GM12878 (cell line): ENCODE data around the gene GYG2. TPM values are rescaled to one million over a fixed set of nuclear protein-coding genes. Genes with fewer than 3 reads are reported as not detected.

Source experiments
- ATAC-seq: fragments of 200-7000 bp; cut with Tn5 transposase; 3 replicates; pipeline ENCODE4 v1.9.1; 2020; ENCODE audit warnings: mild to moderate bottlenecking, moderate library complexity
- BruUV-seq: library from RNA; stranded (reverse); fragments of 400-500 nt; replicated peaks from 2 replicates; lab custom pipeline; 2021; lab: Mats Ljungman, UMichigan
- CTCF ChIA-PET: fragments of 300-600 bp; sonication (Branson Sonifier 250); formaldehyde crosslinking; extraction: SDS; loops from one replicate; lab custom pipeline; 2021; ENCODE audit warnings: inconsistent platforms; lab: Yijun Ruan, JAX
- POLR2A ChIA-PET: fragments of 350-600 bp; formaldehyde crosslinking; extraction: SDS; loops from one replicate; lab custom pipeline; 2021; ENCODE audit warnings: inconsistent platforms; lab: Charles Lee
- RAD21 ChIA-PET: fragments of 300-600 bp; sonication (Branson Sonifier 250); formaldehyde crosslinking; loops from one replicate; lab custom pipeline; 2023; ENCODE audit warnings: antibody characterized with exemption; ENCODE audit not compliant: unreplicated experiment; lab: Charles Lee
- SMC1A ChIA-PET: fragments of 300-600 bp; sonication (Branson Sonifier 250); formaldehyde crosslinking; loops from one replicate; lab custom pipeline; 2023; ENCODE audit not compliant: unreplicated experiment, uncharacterized antibody; lab: Charles Lee
- DNase-seq: peaks from one replicate; pipeline ENCODE4 v3.0.0-alpha.2; 2011; ENCODE audit warnings: low read depth, low spot score
- FAIRE-seq: peaks from 3 replicates; lab custom pipeline; 2011; peaks lifted over from hg19 to GRCh38; lab: Jason Lieb, UNC
- H2AFZ ChIP-seq: 2 replicates; pipeline ENCODE4 v1.6.0; 2011; ENCODE audit warnings: low read depth, low read length, control low read depth; ENCODE audit not compliant: control insufficient read depth
- H3K27ac ChIP-seq: 2 replicates; pipeline ENCODE4 v1.5.1; 2011; ENCODE audit warnings: control low read depth; ENCODE audit not compliant: control insufficient read depth, insufficient read depth
- H3K27me3 ChIP-seq, 2 experiments: replicated peaks in 1 of 2; 2 replicates each; pipeline versions ENCODE4 v1.6.0 to v1.6.1; 2011; ENCODE audit warnings: low read length in 1 of 2; ENCODE audit not compliant: control insufficient read depth in 2 of 2, insufficient read depth in 2 of 2
- H3K36me3 ChIP-seq, 2 experiments: 2 replicates each; pipeline ENCODE4 v1.5.1; 2011; ENCODE audit warnings: low read length in 1 of 2; ENCODE audit not compliant: control insufficient read depth in 2 of 2, insufficient read depth in 2 of 2
- H3K4me1 ChIP-seq: 2 replicates; pipeline ENCODE4 v1.6.1; 2011; ENCODE audit warnings: mild to moderate bottlenecking, low read length, moderate library complexity, mixed read lengths; ENCODE audit not compliant: control insufficient read depth, insufficient read depth
- H3K4me2 ChIP-seq: 2 replicates; pipeline ENCODE4 v1.6.0; 2011; ENCODE audit warnings: control low read depth; ENCODE audit not compliant: control insufficient read depth, insufficient read depth
- H3K4me3 ChIP-seq: fragments of 200-600 bp; sonication (generic); 2 replicates; pipeline ENCODE4 v1.5.1; 2016
- H3K79me2 ChIP-seq: 2 replicates; pipeline ENCODE4 v1.6.0; 2011; ENCODE audit warnings: low read length; ENCODE audit not compliant: control insufficient read depth, insufficient read depth
- H3K9ac ChIP-seq: 2 replicates; pipeline ENCODE4 v1.8.0; 2011; ENCODE audit warnings: low read length, control low read depth, mixed read lengths; ENCODE audit not compliant: control insufficient read depth, insufficient read depth
- H3K9me3 ChIP-seq: replicated peaks from 3 replicates; pipeline ENCODE4 v1.5.1; 2011; ENCODE audit warnings: mild to moderate bottlenecking, low read length; ENCODE audit not compliant: control insufficient read depth, insufficient read depth
- H4K20me1 ChIP-seq: 2 replicates; pipeline ENCODE4 v1.6.0; 2011; ENCODE audit not compliant: control insufficient read depth, insufficient read depth
- CREM ChIP-seq: IDR thresholded peaks from 2 replicates; pipeline ENCODE4 v1.6.1; 2014; ENCODE audit warnings: antibody characterized with exemption, low read depth
- HDAC2 ChIP-seq: fragments of 200-600 bp; sonication (generic); IDR thresholded peaks from 2 replicates; pipeline ENCODE4 v1.6.1; 2017
- HDAC6 ChIP-seq: fragments of 200-600 bp; sonication (generic); IDR thresholded peaks from one replicate; pipeline ENCODE4 v1.8.0; 2017; ENCODE audit warnings: antibody characterized with exemption; ENCODE audit not compliant: unreplicated experiment
- HDGF ChIP-seq: fragments of 450-650 bp; IDR thresholded peaks from 2 replicates; pipeline ENCODE4 v1.6.1; 2016; ENCODE audit warnings: antibody characterized with exemption
- RAD21 ChIP-seq: IDR thresholded peaks from 2 replicates; pipeline ENCODE4 v1.6.1; 2011; ENCODE audit warnings: mild to moderate bottlenecking, low read depth, low read length, moderate library complexity; ENCODE audit not compliant: insufficient read depth
- SIX5 ChIP-seq: IDR thresholded peaks from 2 replicates; pipeline ENCODE4 v1.6.1; 2011; ENCODE audit warnings: mild to moderate bottlenecking, low read depth, low read length, moderate library complexity; ENCODE audit not compliant: severe bottlenecking
- ZZZ3 ChIP-seq: IDR thresholded peaks from 2 replicates; pipeline ENCODE4 v1.6.1; 2011; ENCODE audit warnings: low read depth; ENCODE audit not compliant: control insufficient read depth, insufficient read length
- WGBS: methylation state at CpG from one replicate; pipeline ENCODE4 v1.1.6; 2016; ENCODE audit warnings: low lambda C conversion rate; ENCODE audit not compliant: insufficient replicate concordance, insufficient coverage; ENCODE audit errors: missing lambda C conversion rate; 5-methylcytosine and 5-hydroxymethylcytosine counted together
- in situ Hi-C: fragments of 300-500 bp; cut with MboI; formaldehyde crosslinking; loops from 9 replicates; pipeline ENCODE4 v1.14.3; 2018; ENCODE audit warnings: mixed read lengths
- intact Hi-C: fragments of 100-400 bp; cut with micrococcal nuclease; formaldehyde crosslinking; loops from one replicate; pipeline ENCODE4 v1.14.2; 2022; ENCODE audit not compliant: unreplicated experiment
- polyA plus RNA-seq, 11 experiments: library from polyadenylated mRNA; depleted of rRNA in 4 of 11; unstranded in 6 of 11; stranded (reverse) in 5 of 11; fragments of >200 nt; fragmentation: Nextera tagmentation in 4 of 11; fragmentation: Illumina TruSeq in 1 of 11; extraction: Ambion mirVana in 4 of 11; extraction: Trizol in 1 of 11; gene quantifications; 1 replicate in 1 of 11; 2 replicates in 10 of 11; pipeline versions ENCODE4 v1.2.1 to v1.2.3, GENCODE V29; 2011 to 2016; ENCODE audit warnings: inconsistent platforms in 2 of 11, missing spikeins in 2 of 11, low read depth in 1 of 11
- total RNA-seq, 4 experiments: library from RNA; depleted of rRNA in 3 of 4; stranded (reverse); fragments of >200 nt in 3 of 4; fragmentation: Illumina TruSeq in 1 of 4; extraction: Trizol in 1 of 4; gene quantifications; 2 replicates each; pipeline versions ENCODE4 v1.2.1 to v1.2.3, GENCODE V29; 2013 to 2021
- TF ChIP-seq, protein P1 (sequence below): fragments of 450-650 bp; IDR thresholded peaks from 2 replicates; pipeline ENCODE4 v1.6.1; 2018; ENCODE audit warnings: borderline replicate concordance, mild to moderate bottlenecking; ENCODE audit not compliant: partially characterized antibody
- TF ChIP-seq, protein P2 (sequence below), 3 experiments: IDR thresholded peaks in 2 of 3; conservative IDR thresholded peaks in 1 of 3; 2 replicates each; pipeline ENCODE4 v1.5.1; 2011; ENCODE audit warnings: low read depth in 3 of 3, low read length in 3 of 3, mild to moderate bottlenecking in 3 of 3, control low read depth in 2 of 3, moderate library complexity in 2 of 3, inconsistent platforms in 1 of 3, mixed read lengths in 1 of 3; ENCODE audit not compliant: control insufficient read depth in 2 of 3, insufficient read depth in 1 of 3; ENCODE audit errors: extremely low read depth in 1 of 3
- TF ChIP-seq, protein P3 (sequence below): fragments of 450-650 bp; formaldehyde crosslinking; IDR thresholded peaks from 2 replicates; pipeline ENCODE4 v1.5.0; 2022; ENCODE audit warnings: mild to moderate bottlenecking, missing genetic modification characterization

Gene GYG2
- total and polyA plus RNA-seq, 10 of the 15 experiments (the other 5 are each of a cell fraction or from before 2014, with no cell fraction given) = 0.05 TPM; not detected in 9

DNA sequence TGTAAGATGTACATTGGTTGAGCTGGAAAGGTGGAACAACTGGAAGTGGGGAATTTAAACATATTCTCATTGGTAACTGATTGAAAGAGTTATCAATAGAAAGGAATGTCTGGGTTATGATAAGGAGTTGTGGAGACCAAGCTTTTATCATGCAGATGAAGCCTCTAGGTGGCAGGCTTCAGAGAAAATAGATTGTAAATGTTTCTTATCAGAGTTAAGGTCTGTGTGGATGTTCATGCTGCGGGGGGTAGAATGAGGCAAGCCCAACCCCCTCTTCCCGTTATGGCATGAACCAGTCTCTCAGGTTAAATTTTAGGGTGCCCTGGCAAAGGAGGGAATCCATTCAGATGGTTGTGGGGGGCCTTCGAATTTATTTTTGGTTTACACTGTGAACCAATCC is 84.4 kb downstream of the GYG2 start:
- DNase-seq = no peak
- H3K79me2 ChIP-seq = no peaks in the 10 kb centered on the region
- TF ChIP-seq ZZZ3 = no peak
- TF ChIP-seq, all 136 proteins: peak for 0
- no peaks in the 10 kb centered on the region for H3K4me1 ChIP-seq
- no peak overlapping the region for H3K4me2 ChIP-seq
- ATAC-seq (no peak), FAIRE-seq (peak; percentile 56)
- RAD21 ChIA-PET = no interaction called here
- BruUV-seq = no TSS peak
- no peaks in the 10 kb centered on the region for H4K20me1 ChIP-seq
- no peaks in the 10 kb centered on the region for H3K9me3 ChIP-seq
- CTCF ChIA-PET = no interaction called here
- 13% methylated on average over 3 of the region's 3 CpGs for WGBS
- no peak overlapping the region for H2AFZ ChIP-seq
- SMC1A ChIA-PET = no interaction called here
- intact Hi-C loops (no loop called here), in situ Hi-C loops (no loop called here)
- H3K36me3 ChIP-seq = no peaks in the 10 kb centered on the region
- H3K9ac ChIP-seq = no peak overlapping the region
- H3K27ac ChIP-seq = no peak overlapping the region
- no peaks in the 10 kb centered on the region for H3K27me3 ChIP-seq
- POLR2A ChIA-PET = no interaction called here
- H3K4me3 ChIP-seq = no peak overlapping the region

DNA sequence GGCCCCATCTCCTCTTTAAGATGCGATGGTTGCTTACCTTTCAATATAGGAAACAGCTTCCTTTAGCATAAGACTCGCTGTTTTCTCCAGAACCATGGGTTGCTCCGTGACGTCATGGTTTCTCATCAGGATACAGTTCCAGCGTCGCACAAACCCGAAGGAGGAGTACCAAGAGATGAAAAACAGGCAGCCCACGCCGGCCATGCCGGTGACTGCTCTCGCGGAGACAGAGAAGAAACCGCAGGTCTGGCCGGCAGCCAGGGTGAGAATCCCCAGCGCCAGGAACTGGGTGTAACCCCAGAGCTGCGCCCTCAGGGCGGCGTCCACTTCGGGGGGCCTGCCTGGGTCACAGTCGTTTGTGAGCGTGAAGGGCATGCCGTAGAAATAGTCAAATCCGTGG is 89.0 kb downstream of the GYG2 start:
- FAIRE-seq (no peak), ATAC-seq (no peak), DNase-seq (no peak)
- H3K9me3 ChIP-seq = no peaks in the 10 kb centered on the region
- H3K27me3 ChIP-seq = no peaks in the 10 kb centered on the region
- ChIA-PET SMC1A (no interaction called here), CTCF (no interaction called here), RAD21 (no interaction called here), POLR2A (no interaction called here)
- no peaks in the 10 kb centered on the region for H3K79me2 ChIP-seq
- intact Hi-C loops (no loop called here), in situ Hi-C loops (no loop called here)
- no peak overlapping the region for H3K27ac ChIP-seq
- H3K9ac ChIP-seq = no peak overlapping the region
- WGBS = 90% methylated on average over 23 of the region's 23 CpGs
- no peak overlapping the region for H3K4me3 ChIP-seq
- no peak overlapping the region for H3K4me2 ChIP-seq
- no peaks in the 10 kb centered on the region for H4K20me1 ChIP-seq
- no TSS peak for BruUV-seq
- H3K36me3 ChIP-seq = no peaks in the 10 kb centered on the region
- H3K4me1 ChIP-seq = no peaks in the 10 kb centered on the region
- H2AFZ ChIP-seq = no peak overlapping the region
- TF ChIP-seq HDAC6 (no peak), HDAC2 (no peak), HDGF (no peak), SIX5 (no peak), RAD21 (no peak), CREM (no peak)
- TF ChIP-seq, protein P1, sequence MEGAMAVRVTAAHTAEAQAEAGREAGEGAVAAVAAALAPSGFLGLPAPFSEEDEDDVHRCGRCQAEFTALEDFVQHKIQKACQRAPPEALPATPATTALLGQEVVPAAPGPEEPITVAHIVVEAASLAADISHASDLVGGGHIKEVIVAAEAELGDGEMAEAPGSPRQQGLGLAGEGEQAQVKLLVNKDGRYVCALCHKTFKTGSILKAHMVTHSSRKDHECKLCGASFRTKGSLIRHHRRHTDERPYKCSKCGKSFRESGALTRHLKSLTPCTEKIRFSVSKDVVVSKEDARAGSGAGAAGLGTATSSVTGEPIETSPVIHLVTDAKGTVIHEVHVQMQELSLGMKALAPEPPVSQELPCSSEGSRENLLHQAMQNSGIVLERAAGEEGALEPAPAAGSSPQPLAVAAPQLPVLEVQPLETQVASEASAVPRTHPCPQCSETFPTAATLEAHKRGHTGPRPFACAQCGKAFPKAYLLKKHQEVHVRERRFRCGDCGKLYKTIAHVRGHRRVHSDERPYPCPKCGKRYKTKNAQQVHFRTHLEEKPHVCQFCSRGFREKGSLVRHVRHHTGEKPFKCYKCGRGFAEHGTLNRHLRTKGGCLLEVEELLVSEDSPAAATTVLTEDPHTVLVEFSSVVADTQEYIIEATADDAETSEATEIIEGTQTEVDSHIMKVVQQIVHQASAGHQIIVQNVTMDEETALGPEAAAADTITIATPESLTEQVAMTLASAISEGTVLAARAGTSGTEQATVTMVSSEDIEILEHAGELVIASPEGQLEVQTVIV = no peak
- TF ChIP-seq, protein P2, sequence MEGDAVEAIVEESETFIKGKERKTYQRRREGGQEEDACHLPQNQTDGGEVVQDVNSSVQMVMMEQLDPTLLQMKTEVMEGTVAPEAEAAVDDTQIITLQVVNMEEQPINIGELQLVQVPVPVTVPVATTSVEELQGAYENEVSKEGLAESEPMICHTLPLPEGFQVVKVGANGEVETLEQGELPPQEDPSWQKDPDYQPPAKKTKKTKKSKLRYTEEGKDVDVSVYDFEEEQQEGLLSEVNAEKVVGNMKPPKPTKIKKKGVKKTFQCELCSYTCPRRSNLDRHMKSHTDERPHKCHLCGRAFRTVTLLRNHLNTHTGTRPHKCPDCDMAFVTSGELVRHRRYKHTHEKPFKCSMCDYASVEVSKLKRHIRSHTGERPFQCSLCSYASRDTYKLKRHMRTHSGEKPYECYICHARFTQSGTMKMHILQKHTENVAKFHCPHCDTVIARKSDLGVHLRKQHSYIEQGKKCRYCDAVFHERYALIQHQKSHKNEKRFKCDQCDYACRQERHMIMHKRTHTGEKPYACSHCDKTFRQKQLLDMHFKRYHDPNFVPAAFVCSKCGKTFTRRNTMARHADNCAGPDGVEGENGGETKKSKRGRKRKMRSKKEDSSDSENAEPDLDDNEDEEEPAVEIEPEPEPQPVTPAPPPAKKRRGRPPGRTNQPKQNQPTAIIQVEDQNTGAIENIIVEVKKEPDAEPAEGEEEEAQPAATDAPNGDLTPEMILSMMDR (IDR thresholded peaks at IDR 0.05 in 2 of 3, conservative IDR thresholded peaks at IDR 0.05 in 1 of 3; ENCODE audit: control insufficient read depth in 2 of 3, extremely low read depth in 1 of 3, insufficient read depth in 1 of 3, low read depth in 3 of 3, low read length in 3 of 3) = no peak
- TF ChIP-seq, protein P3, sequence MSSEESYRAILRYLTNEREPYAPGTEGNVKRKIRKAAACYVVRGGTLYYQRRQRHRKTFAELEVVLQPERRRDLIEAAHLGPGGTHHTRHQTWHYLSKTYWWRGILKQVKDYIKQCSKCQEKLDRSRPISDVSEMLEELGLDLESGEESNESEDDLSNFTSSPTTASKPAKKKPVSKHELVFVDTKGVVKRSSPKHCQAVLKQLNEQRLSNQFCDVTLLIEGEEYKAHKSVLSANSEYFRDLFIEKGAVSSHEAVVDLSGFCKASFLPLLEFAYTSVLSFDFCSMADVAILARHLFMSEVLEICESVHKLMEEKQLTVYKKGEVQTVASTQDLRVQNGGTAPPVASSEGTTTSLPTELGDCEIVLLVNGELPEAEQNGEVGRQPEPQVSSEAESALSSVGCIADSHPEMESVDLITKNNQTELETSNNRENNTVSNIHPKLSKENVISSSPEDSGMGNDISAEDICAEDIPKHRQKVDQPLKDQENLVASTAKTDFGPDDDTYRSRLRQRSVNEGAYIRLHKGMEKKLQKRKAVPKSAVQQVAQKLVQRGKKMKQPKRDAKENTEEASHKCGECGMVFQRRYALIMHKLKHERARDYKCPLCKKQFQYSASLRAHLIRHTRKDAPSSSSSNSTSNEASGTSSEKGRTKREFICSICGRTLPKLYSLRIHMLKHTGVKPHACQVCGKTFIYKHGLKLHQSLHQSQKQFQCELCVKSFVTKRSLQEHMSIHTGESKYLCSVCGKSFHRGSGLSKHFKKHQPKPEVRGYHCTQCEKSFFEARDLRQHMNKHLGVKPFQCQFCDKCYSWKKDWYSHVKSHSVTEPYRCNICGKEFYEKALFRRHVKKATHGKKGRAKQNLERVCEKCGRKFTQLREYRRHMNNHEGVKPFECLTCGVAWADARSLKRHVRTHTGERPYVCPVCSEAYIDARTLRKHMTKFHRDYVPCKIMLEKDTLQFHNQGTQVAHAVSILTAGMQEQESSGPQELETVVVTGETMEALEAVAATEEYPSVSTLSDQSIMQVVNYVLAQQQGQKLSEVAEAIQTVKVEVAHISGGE (CRISPR knock-in tag) = no peak
